ENCODE data around the gene ZNF285. TPM values are rescaled to one million over a fixed set of nuclear protein-coding genes. Genes with fewer than 3 reads are reported as not detected.
A peak's percentile ranks its signal among the peaks of the same experiment; 100 is the strongest.
"Not testable (repeated sequence)": the region's sequence is repeated elsewhere in the genome, so short reads cannot be mapped to it uniquely, and the experiment has no call there.

ZNF285 gene
- 3.6 TPM for polyA plus RNA-seq (2013, experiment 1 of 2; ENCODE audit: insufficient read length)
- 3.8 TPM for polyA plus RNA-seq (2013, experiment 2 of 2; ENCODE audit: insufficient read length)

DNA sequence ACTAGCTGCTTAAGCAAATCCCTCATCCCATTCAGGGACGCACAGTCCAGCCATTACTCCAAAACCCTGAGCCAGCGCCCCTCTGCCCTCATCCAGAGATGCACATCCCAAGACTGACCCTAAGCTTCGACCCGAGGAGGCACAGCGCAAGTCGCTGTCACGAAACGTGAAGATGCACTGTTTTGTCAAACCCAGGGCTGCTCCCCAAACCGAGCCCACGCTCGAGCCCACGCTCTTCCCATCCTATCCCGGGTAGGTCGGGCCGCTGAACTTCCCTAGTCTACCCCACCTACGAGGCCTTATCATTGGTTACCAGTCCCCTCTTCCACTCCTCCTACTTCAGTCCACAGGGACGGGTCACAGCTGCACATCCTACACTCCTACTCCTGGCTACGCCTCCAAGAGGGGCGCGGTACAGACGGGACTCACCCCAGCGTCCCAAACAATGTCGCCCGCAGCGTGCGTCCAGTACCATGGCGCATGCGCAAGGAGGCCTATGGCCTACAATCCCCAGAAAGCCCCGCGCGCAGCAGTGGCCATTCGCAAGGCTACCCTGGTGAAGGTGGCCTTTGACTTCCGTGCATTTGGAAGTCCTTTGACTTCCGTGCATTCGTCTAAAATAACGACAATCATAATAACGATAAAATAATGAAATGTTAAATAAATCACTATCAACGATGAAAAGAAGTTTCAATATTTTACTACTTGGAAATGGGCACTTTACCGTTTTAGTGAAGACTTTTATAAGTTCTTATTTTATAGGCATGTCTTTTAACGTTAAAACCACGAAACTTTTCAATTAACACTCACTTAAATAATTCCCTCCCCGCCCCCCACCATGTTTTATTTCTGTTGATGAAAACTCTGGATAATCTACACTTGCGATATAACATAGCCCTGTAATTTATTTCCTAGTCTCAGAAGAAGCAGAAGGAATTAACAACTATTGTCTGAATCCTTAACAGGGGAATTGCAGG lies at the start of gene ZNF285:
Gene ZNF285, minus strand, starts transcription at position 470 of the 977 bp plus-strand sequence. CDS start 4,395 bp downstream, outside the sequence.
- peak; percentile 97 for DNase-seq

DNA sequence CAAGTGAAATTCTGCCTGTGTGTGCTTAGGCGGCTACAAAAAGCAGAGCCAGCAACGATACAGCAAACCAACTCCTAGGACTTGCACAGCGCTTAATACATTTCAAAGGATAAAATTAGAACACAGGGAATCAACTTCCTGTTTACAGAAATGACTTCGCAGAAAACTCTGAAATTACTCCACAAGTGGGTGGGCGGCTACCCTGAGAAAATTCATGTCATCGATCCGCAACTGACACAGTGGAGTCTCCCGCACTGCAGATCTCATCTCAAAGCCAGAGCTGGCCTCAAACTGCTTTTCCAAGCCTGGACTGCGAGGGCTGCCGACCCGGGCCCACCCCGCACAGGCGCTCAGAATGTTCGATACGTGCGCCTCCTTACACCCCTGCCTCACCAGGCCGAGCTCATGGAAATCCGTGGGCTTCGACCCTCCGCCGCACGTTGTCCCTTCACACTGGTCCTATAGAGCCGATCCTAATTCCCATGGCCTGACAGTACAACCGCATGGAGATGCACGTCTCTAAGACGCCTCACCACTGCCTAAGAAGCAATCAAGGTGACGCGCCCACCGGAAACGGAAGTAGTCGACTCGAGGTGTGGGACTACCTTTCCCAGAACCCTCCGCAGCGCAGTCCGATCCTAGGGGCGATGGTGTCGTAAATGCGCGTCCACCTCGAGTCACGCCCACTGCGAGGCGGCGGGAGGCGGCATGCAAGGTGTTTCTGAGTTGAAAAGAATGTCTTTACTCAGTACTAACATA lies 46.7 kb upstream of the ZNF285 start, which contains the start of gene ZNF229:
Gene ZNF229, minus strand, starts transcription at position 557 of the 759 bp plus-strand sequence. CDS start 5,625 bp downstream, outside the sequence.
- peak; percentile 94 for DNase-seq

DNA sequence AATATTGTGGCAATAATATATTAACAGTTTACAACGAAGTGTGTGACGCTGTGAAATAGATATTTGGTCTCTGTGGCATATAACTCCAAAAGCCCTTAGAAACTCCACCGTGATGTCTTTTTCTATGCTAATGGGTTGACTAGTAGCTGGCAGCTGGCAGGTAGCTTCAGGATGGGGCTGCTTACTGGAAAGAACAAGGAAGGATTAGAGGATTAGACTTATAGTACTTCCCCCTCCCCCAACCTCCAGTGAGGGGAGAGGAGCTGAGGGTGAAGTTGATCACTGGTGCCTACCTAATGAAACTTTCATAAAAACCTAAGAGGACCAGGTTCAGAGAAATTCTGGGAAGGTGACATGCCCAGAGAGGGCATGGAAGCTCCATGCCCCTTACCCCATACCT lies 37.0 kb upstream of the ZNF285 start:
- no peak for DNase-seq

DNA sequence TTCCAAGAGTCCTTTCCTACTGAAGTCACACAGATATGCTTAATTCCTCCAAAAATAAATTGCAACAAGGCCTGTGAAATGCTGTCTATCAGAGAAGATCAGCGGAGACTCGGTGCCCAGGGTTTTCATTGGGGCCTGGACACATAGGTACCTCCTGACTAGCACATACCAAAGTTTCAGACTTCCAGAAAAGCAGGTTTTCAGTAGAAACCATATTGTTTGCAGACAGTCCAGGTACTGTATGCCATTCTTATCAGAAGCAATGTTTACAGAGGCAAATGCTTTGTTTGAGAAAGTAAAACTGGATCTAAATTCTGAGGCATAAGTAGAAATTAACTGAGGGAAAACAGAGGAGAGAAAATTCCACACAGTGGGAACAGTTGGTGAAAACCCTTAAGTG lies 34.0 kb upstream of the ZNF285 start:
- no peak for DNase-seq

DNA sequence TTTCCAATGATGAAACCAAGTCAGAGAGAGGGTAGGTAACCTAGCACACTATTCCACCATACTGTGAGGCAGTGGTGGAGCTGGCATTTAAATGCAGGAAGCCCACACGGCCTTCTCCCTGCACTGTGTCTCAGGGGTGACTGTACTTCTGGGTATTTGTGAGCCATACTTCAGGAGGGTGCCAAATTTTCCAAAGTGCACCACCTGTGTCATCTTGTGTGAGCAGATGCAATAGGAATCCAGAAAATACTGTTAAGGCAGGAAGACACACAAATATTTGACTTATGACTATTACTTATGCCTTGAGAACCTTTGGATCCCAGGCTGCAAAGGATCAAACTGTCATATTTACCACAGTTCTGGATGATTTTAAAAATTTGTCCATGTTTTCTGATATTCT lies 29.5 kb upstream of the ZNF285 start:
- DNase-seq: no peak

GRCh38 chr19:44415553-44415952 lies 14.1 kb upstream of the ZNF285 start:
- not testable (repeated sequence) for DNase-seq

DNA sequence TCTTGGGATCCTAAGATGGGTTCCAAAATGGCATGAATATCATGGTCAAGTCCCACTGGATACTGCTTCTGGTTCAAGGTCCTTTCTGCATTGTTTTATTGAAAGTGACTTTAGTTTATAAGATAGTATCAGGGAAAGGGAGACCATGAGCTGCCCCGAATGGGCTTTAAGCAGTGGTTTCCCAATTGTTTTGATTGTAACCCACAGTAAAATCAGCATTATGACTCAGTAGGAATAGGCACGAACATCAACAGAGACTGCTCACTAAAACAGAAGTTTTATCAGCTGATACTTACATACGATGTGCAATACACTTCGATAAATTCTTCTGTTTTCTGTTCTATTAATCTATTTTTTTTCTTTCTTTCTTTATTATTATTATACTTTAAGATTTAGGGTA lies 12.1 kb downstream of the ZNF285 start:
- DNase-seq: not testable (repeated sequence)

GRCh38 chr19:44374789-44375188 lies 26.6 kb downstream of the ZNF285 start:
- DNase-seq: no peak

- DNase-seq: no peak
These were observed 29.5 kb downstream of the ZNF285 start for GRCh38 chr19:44371815-44372480.

- no peak for DNase-seq
These were observed 34.4 kb downstream of the ZNF285 start for GRCh38 chr19:44367024-44367423.

GRCh38 chr19:44356383-44357111 lies 44.9 kb downstream of the ZNF285 start, which contains the start of gene ZNF112:
ZNF112 (minus strand) TSS chr19:44356680; CDS start chr19:44340539, 16,141 bp downstream.
- DNase-seq: peak; percentile 94

- no peak for DNase-seq
These were observed 54.9 kb downstream of the ZNF285 start for GRCh38 chr19:44346556-44346955.

- DNase-seq: no peak
These were observed 55.4 kb downstream of the ZNF285 start for GRCh38 chr19:44345959-44346358.

DNA sequence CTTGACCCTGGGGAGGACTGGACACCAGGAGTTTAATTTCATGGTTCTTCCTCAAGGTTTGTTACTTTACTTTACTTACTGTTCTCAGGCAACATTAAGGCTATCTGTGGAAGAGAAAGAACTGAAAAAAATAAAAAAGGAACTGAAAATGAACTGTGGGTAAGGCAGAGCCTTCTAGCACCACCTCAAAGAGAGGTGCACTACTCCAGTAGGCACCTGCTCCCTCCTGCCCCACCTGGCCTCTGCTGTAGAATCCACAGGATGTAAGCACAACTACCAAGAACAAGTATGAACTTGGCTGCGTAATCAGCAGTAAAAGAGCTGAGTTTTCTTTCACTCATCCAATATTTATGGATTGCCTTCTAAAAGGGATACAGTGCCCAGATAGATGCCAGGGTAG lies 57.2 kb downstream of the ZNF285 start:
- no peak for DNase-seq

GRCh38 chr19:44341794-44342193 lies 59.6 kb downstream of the ZNF285 start:
- no peak for DNase-seq

DNA sequence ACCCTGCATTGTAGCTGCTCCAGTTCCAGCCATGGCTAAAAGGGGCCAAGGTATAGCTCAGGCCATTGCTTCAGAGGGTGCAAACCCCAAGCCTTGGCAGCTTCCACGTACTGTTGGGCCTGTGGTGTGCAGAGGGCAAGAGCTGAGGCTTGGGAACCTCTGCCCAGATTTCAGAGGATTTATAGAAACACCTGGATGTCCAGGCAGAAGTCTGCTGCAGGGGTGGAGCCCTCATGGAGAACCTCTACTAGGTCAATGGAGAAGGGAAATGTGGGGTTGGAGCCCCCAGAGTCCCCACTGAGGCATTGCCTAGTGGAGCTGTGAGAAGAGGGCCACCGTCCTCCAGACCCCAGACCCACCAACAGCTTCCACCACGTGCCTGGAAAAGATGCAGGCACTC lies 66.8 kb downstream of the ZNF285 start:
- DNase-seq: not testable (repeated sequence)

All from fibroblast of skin of abdomen (primary cell).